GM12891 (cell line): Measurements from ENCODE around the gene SPATA3.

Experiments used
- DNase-seq: peaks from one replicate; pipeline ENCODE4 v3.0.0; 2011; ENCODE audit warnings: low spot score; ENCODE audit not compliant: insufficient read length
- FAIRE-seq: peaks from 2 replicates; lab custom pipeline; 2011; peaks lifted over from hg19 to GRCh38; lab: Jason Lieb, UNC
- PAX5 ChIP-seq: IDR thresholded peaks from 2 replicates; pipeline ENCODE4 v1.6.1; 2011; ENCODE audit warnings: low read length, moderate library complexity, mild to moderate bottlenecking; ENCODE audit not compliant: insufficient read depth, severe bottlenecking
- POLR2A ChIP-seq: IDR thresholded peaks from 2 replicates; pipeline ENCODE4 v1.6.1; 2011; ENCODE audit warnings: low read depth, low read length, control low read depth
- POLR2AphosphoS5 ChIP-seq: IDR thresholded peaks from 2 replicates; pipeline ENCODE4 v1.6.1; 2011; ENCODE audit warnings: low read depth, low read length, control low read depth
- POU2F2 ChIP-seq: IDR thresholded peaks from 2 replicates; pipeline ENCODE4 v1.6.1; 2011; ENCODE audit warnings: low read depth, mild to moderate bottlenecking, control low read depth, low read length, moderate library complexity
- SPI1 ChIP-seq: IDR thresholded peaks from 2 replicates; pipeline ENCODE4 v1.6.1; 2011; ENCODE audit warnings: low read depth, low read length, control low read depth
- TAF1 ChIP-seq: IDR thresholded peaks from 2 replicates; pipeline ENCODE4 v1.6.1; 2011; ENCODE audit warnings: low read depth, low read length, control low read depth

Gene SPATA3

GRCh38 chr2:231041061-231041689 lies 45.3 kb downstream of the SPATA3 start:
- no peak for DNase-seq
- TF ChIP-seq TAF1 (no peak), POLR2A (no peak), POLR2AphosphoS5 (no peak), PAX5 (no peak)
- no peak for FAIRE-seq

GRCh38 chr2:231043796-231044195 lies 47.9 kb downstream of the SPATA3 start:
- no peak for FAIRE-seq
- TF ChIP-seq PAX5 (no peak), SPI1 (no peak), POLR2AphosphoS5 (no peak), POLR2A (no peak), TAF1 (no peak), POU2F2 (no peak)
- DNase-seq: no peak

GRCh38 chr2:231046916-231047273 lies 51.0 kb downstream of the SPATA3 start:
- DNase-seq (no peak), FAIRE-seq (no peak)
- TF ChIP-seq POU2F2 (no peak), POLR2AphosphoS5 (no peak), SPI1 (no peak), TAF1 (no peak), PAX5 (no peak), POLR2A (no peak)

GRCh38 chr2:231047274-231047922 lies 51.5 kb downstream of the SPATA3 start:
- DNase-seq (no peak), FAIRE-seq (no peak)
- no peak for TF ChIP-seq PAX5
- TF ChIP-seq POLR2A: no peak
- TF ChIP-seq POLR2AphosphoS5: no peak
- TF ChIP-seq TAF1: no peak

GRCh38 chr2:231047923-231048915 lies 52.3 kb downstream of the SPATA3 start:
- DNase-seq: no peak
- TF ChIP-seq POLR2AphosphoS5 (no peak), SPI1 (no peak), POLR2A (no peak), TAF1 (no peak), POU2F2 (no peak), PAX5 (no peak)
- FAIRE-seq: no peak

- DNase-seq: no peak
- TF ChIP-seq TAF1 (no peak), POLR2AphosphoS5 (no peak), POLR2A (no peak), PAX5 (no peak)
- FAIRE-seq: no peak
Observed at GRCh38 chr2:231049286-231050017, 53.5 kb downstream of the SPATA3 start.

GRCh38 chr2:231050018-231050901 lies 54.3 kb downstream of the SPATA3 start:
- TF ChIP-seq PAX5 (no peak), POU2F2 (no peak), POLR2AphosphoS5 (no peak)
- no peak for DNase-seq
- FAIRE-seq: no peak

GRCh38 chr2:231051116-231051515 lies 55.2 kb downstream of the SPATA3 start:
- TF ChIP-seq PAX5 (no peak), POLR2A (no peak), POLR2AphosphoS5 (no peak), SPI1 (no peak), TAF1 (no peak), POU2F2 (no peak)
- no peak for FAIRE-seq
- no peak for DNase-seq

- DNase-seq (peak; percentile 75), FAIRE-seq (peak; percentile 90)
- TF ChIP-seq SPI1 (no peak), TAF1 (no peak), POLR2AphosphoS5 (no peak), POLR2A (no peak), PAX5 (no peak), POU2F2 (no peak)
Observed at GRCh38 chr2:231052494-231053451, 56.9 kb downstream of the SPATA3 start.
